ENCODE results near the gene USP13. TPM values are rescaled to one million over a fixed set of nuclear protein-coding genes. Genes with fewer than 3 reads are reported as not detected.

USP13 gene, protein sequence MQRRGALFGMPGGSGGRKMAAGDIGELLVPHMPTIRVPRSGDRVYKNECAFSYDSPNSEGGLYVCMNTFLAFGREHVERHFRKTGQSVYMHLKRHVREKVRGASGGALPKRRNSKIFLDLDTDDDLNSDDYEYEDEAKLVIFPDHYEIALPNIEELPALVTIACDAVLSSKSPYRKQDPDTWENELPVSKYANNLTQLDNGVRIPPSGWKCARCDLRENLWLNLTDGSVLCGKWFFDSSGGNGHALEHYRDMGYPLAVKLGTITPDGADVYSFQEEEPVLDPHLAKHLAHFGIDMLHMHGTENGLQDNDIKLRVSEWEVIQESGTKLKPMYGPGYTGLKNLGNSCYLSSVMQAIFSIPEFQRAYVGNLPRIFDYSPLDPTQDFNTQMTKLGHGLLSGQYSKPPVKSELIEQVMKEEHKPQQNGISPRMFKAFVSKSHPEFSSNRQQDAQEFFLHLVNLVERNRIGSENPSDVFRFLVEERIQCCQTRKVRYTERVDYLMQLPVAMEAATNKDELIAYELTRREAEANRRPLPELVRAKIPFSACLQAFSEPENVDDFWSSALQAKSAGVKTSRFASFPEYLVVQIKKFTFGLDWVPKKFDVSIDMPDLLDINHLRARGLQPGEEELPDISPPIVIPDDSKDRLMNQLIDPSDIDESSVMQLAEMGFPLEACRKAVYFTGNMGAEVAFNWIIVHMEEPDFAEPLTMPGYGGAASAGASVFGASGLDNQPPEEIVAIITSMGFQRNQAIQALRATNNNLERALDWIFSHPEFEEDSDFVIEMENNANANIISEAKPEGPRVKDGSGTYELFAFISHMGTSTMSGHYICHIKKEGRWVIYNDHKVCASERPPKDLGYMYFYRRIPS
- total RNA-seq (9.6 and 13.5 TPM in 2 replicates), polyA plus RNA-seq (15.7 and 26.0 TPM in 2 replicates)

DNA sequence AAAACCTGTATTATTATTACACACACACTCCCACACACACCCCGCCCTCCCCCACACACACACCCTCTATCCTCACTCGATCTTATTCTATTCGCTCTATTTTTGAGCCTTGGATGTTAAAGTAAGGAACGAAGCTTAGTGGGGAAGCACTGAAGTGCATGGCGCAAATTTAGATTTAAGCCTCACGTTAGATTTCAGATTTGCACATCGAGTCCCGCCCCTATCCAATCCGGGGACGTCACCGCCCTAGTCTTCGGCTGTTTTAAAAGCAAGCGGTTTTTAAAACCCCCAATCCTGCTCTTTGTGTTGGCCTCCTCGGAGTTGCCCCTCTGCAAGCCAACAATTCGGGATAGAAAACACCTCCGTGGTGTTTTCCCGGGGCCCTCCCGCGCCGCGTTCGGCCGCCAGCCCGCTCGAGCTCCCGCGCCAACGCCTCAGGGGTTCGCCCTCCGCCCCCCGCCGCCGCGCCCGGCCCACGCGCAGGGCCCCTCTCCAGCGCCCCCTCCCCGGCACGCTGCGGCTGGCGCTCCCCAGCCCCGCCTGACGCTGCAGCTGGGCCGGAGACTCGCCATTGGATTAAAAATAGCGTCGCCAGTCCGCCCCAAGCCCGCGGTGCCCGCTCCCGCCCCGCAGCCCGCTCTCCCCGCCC lies at the start of gene USP13:
Gene USP13 (plus strand): TSS at position 594 of the 649 bp plus-strand sequence. CDS start 186 bp downstream, outside the sequence.
- WGBS (ENCODE audit: low lambda C conversion rate, missing lambda C conversion rate), result 2% methylated on average over 35 of the region's 56 CpGs
- no peaks in the 10 kb centered on the region for H3K27me3 ChIP-seq
- DNase-seq (ENCODE audit: low spot score), result peak; percentile 84
- H4K20me1 ChIP-seq (ENCODE audit: insufficient read depth, poor library complexity, severe bottlenecking), result no peaks in the 10 kb centered on the region
- no peaks in the 10 kb centered on the region for H3K36me3 ChIP-seq (replicated peaks; ENCODE audit: insufficient read depth, low read depth)
- peak within 1 kb of the TSS; percentile 94 for H3K4me2 ChIP-seq
- H3K9me3 ChIP-seq (ENCODE audit: low read depth), result no peaks in the 10 kb centered on the region
- peak within 1 kb of the TSS; percentile 71 for H2AFZ ChIP-seq
- TF ChIP-seq EZH2 (IDR thresholded peaks at IDR 0.05; ENCODE audit: borderline replicate concordance) (no peak), EZH2phosphoT487 (IDR thresholded peaks at IDR 0.05; ENCODE audit: low read depth, severe bottlenecking, unreplicated experiment) (no peak)
- TF ChIP-seq, protein P1, sequence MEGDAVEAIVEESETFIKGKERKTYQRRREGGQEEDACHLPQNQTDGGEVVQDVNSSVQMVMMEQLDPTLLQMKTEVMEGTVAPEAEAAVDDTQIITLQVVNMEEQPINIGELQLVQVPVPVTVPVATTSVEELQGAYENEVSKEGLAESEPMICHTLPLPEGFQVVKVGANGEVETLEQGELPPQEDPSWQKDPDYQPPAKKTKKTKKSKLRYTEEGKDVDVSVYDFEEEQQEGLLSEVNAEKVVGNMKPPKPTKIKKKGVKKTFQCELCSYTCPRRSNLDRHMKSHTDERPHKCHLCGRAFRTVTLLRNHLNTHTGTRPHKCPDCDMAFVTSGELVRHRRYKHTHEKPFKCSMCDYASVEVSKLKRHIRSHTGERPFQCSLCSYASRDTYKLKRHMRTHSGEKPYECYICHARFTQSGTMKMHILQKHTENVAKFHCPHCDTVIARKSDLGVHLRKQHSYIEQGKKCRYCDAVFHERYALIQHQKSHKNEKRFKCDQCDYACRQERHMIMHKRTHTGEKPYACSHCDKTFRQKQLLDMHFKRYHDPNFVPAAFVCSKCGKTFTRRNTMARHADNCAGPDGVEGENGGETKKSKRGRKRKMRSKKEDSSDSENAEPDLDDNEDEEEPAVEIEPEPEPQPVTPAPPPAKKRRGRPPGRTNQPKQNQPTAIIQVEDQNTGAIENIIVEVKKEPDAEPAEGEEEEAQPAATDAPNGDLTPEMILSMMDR (IDR thresholded peaks at IDR 0.05; ENCODE audit: poor library complexity), result no peak
- peaks cover 29% of the 10 kb centered on the region for H3K79me2 ChIP-seq
- no peaks in the 10 kb centered on the region for H3K4me1 ChIP-seq (ENCODE audit: insufficient read depth)
- peak within 1 kb of the TSS; percentile 99 for H3K4me3 ChIP-seq
- no peaks in the 10 kb centered on the region for H3K9me2 ChIP-seq (replicated peaks; ENCODE audit: insufficient read depth)
- H3K27ac ChIP-seq, result peak within 1 kb of the TSS; percentile 94

DNA sequence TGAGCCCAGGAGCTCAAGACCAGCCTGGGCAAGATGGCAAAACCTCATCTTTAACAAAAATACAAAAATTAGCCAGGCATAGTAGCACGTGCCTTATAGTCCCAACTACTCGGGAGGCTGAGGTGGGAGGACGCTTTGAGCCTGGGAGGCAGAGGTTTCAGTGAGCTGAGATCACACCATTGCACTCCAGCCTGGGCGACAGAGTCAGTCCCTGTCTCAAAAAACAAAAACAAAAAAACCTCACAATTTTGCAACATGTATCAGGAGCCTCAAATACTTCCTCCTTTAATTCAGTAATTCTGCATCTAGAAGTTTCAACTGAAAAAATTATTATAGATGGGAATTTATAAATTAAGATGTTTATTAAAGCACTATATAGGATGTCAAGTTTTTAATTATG lies 49.5 kb upstream of the USP13 start:
- Histone ChIP-seq H3K27ac (no peak overlapping the region), H3K36me3 (replicated peaks; ENCODE audit: insufficient read depth, low read depth) (no peaks in the 10 kb centered on the region), H3K4me2 (peak overlapping the region; percentile 73), H3K9me3 (ENCODE audit: low read depth) (no peaks in the 10 kb centered on the region), H3K4me3 (peak overlapping the region; percentile 57), H3K9me2 (replicated peaks; ENCODE audit: insufficient read depth) (no peaks in the 10 kb centered on the region), H4K20me1 (ENCODE audit: insufficient read depth, poor library complexity, severe bottlenecking) (no peaks in the 10 kb centered on the region), H3K79me2 (peaks cover 66% of the 10 kb centered on the region), H2AFZ (no peak overlapping the region), H3K27me3 (no peaks in the 10 kb centered on the region), H3K4me1 (ENCODE audit: insufficient read depth) (peaks cover 6% of the 10 kb centered on the region)
- no peak for TF ChIP-seq EZH2phosphoT487 (IDR thresholded peaks at IDR 0.05; ENCODE audit: low read depth, severe bottlenecking, unreplicated experiment)
- TF ChIP-seq, protein P1 (IDR thresholded peaks at IDR 0.05; ENCODE audit: poor library complexity), result no peak
- TF ChIP-seq EZH2 (IDR thresholded peaks at IDR 0.05; ENCODE audit: borderline replicate concordance), result no peak
- 93% methylated on average over 4 of the region's 4 CpGs for WGBS (ENCODE audit: low lambda C conversion rate, missing lambda C conversion rate)
- DNase-seq (ENCODE audit: low spot score), result no peak

DNA sequence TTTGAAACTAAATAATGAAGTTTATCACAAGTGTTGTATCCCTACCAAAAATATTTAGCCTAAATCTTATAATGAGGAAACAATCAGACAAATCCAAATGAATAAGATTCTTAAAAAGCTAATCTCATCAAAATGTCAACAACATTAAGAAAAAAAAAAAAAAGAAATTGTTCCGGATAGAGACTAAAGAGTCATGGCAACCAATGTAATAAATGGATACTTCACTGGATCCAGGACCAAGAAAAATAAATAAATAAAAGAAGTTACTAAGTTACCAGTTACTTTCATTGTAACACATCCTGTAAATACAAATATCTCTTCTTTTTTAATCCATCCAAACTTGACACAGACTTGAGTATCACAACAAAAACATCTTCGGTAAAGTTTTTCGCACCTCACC lies 49.0 kb upstream of the USP13 start:
- H3K27ac ChIP-seq, result peak overlapping the region; percentile 94
- TF ChIP-seq, protein P1 (IDR thresholded peaks at IDR 0.05; ENCODE audit: poor library complexity), result no peak
- TF ChIP-seq EZH2phosphoT487 (IDR thresholded peaks at IDR 0.05; ENCODE audit: low read depth, severe bottlenecking, unreplicated experiment), result no peak
- no peak for TF ChIP-seq EZH2 (IDR thresholded peaks at IDR 0.05; ENCODE audit: borderline replicate concordance)
- peak overlapping the region; percentile 73 for H3K4me2 ChIP-seq
- no peaks in the 10 kb centered on the region for H3K27me3 ChIP-seq
- peaks cover 67% of the 10 kb centered on the region for H3K79me2 ChIP-seq
- DNase-seq (ENCODE audit: low spot score), result no peak
- peaks cover 6% of the 10 kb centered on the region for H3K4me1 ChIP-seq (ENCODE audit: insufficient read depth)
- H3K9me3 ChIP-seq (ENCODE audit: low read depth), result no peaks in the 10 kb centered on the region
- 7% methylated on average over 3 of the region's 3 CpGs for WGBS (ENCODE audit: low lambda C conversion rate, missing lambda C conversion rate)
- H3K9me2 ChIP-seq (replicated peaks; ENCODE audit: insufficient read depth), result no peaks in the 10 kb centered on the region
- peak overlapping the region; percentile 65 for H2AFZ ChIP-seq
- no peaks in the 10 kb centered on the region for H3K36me3 ChIP-seq (replicated peaks; ENCODE audit: insufficient read depth, low read depth)
- H4K20me1 ChIP-seq (ENCODE audit: insufficient read depth, poor library complexity, severe bottlenecking), result no peaks in the 10 kb centered on the region
- peak overlapping the region; percentile 57 for H3K4me3 ChIP-seq

Measured in hepatocyte (in vitro differentiated cells).